H1 (cell line): Measurements from ENCODE around the gene CTLA4.

Source experiments
- CHD1 ChIP-seq: IDR thresholded peaks from 2 replicates; pipeline ENCODE4 v1.6.1; 2012; ENCODE audit warnings: low read depth, low read length, improper control_type of control experiment
- CHD2 ChIP-seq: IDR thresholded peaks from 2 replicates; pipeline ENCODE4 v1.6.1; 2012; ENCODE audit warnings: low read length, improper control_type of control experiment
- EP300 ChIP-seq, 2 experiments: IDR thresholded peaks; 1 replicate in 1 of 2; 2 replicates in 1 of 2; pipeline ENCODE4 v1.6.1; 2011 to 2012; ENCODE audit warnings: low read depth in 2 of 2, low read length in 2 of 2, mild to moderate bottlenecking in 2 of 2, borderline replicate concordance in 1 of 2, inconsistent platforms in 1 of 2, moderate library complexity in 1 of 2
- JUN ChIP-seq: IDR thresholded peaks from 2 replicates; pipeline ENCODE4 v1.6.1; 2011; ENCODE audit warnings: low read depth, mild to moderate bottlenecking, improper control_type of control experiment, low read length
- JUND ChIP-seq: IDR thresholded peaks from 2 replicates; pipeline ENCODE4 v1.6.1; 2011; ENCODE audit warnings: mild to moderate bottlenecking, improper control_type of control experiment, low read length
- RXRA ChIP-seq: IDR thresholded peaks from 2 replicates; pipeline ENCODE4 v1.6.1; 2011; ENCODE audit warnings: low read depth, mild to moderate bottlenecking, low read length, moderate library complexity; ENCODE audit not compliant: insufficient read depth
- SIN3A ChIP-seq, 2 experiments: IDR thresholded peaks in 1 of 2; conservative IDR thresholded peaks in 1 of 2; 2 replicates each; pipeline ENCODE4 v1.6.1; 2011 to 2012; ENCODE audit warnings: low read length in 2 of 2, improper control_type of control experiment in 1 of 2, low read depth in 1 of 2, mild to moderate bottlenecking in 1 of 2
- SIRT6 ChIP-seq: IDR thresholded peaks from one replicate; pipeline ENCODE4 v1.7.1; 2012; ENCODE audit warnings: low read length, inconsistent platforms
- SRF ChIP-seq: IDR thresholded peaks from 2 replicates; pipeline ENCODE4 v1.6.1; 2011; ENCODE audit warnings: mild to moderate bottlenecking, low read depth, low read length, moderate library complexity
- ZNF274 ChIP-seq: IDR thresholded peaks from 2 replicates; pipeline ENCODE4 v1.7.0; 2012; ENCODE audit warnings: low read length, borderline replicate concordance; ENCODE audit errors: extremely low read depth
- TF ChIP-seq, protein P1 (sequence below), 3 experiments: IDR thresholded peaks; 1 replicate in 2 of 3; 2 replicates in 1 of 3; pipeline versions ENCODE4 v1.5.1 to v1.6.1; 2011; ENCODE audit warnings: low read length in 3 of 3, mild to moderate bottlenecking in 3 of 3, inconsistent platforms in 2 of 3, low read depth in 1 of 3, moderate library complexity in 1 of 3; ENCODE audit not compliant: insufficient read depth in 1 of 3; ENCODE audit errors: control extremely low read depth in 1 of 3
- TF ChIP-seq, protein P2 (sequence below): IDR thresholded peaks from 2 replicates; pipeline ENCODE4 v1.6.1; 2012; ENCODE audit warnings: inconsistent platforms

- TF ChIP-seq SIN3A (conservative IDR thresholded peaks at IDR 0.05 in 1 of 2, IDR thresholded peaks at IDR 0.05 in 1 of 2; ENCODE audit: low read depth in 1 of 2, low read length in 2 of 2) (no peak), SRF (no peak), RXRA (no peak), JUND (no peak), SIRT6 (no peak), EP300 (IDR thresholded peaks at IDR 0.05; ENCODE audit: borderline replicate concordance in 1 of 2, low read depth in 2 of 2, low read length in 2 of 2) (no peak), ZNF274 (no peak), CHD1 (no peak), JUN (no peak), CHD2 (no peak)
- TF ChIP-seq, protein P1, sequence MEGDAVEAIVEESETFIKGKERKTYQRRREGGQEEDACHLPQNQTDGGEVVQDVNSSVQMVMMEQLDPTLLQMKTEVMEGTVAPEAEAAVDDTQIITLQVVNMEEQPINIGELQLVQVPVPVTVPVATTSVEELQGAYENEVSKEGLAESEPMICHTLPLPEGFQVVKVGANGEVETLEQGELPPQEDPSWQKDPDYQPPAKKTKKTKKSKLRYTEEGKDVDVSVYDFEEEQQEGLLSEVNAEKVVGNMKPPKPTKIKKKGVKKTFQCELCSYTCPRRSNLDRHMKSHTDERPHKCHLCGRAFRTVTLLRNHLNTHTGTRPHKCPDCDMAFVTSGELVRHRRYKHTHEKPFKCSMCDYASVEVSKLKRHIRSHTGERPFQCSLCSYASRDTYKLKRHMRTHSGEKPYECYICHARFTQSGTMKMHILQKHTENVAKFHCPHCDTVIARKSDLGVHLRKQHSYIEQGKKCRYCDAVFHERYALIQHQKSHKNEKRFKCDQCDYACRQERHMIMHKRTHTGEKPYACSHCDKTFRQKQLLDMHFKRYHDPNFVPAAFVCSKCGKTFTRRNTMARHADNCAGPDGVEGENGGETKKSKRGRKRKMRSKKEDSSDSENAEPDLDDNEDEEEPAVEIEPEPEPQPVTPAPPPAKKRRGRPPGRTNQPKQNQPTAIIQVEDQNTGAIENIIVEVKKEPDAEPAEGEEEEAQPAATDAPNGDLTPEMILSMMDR (IDR thresholded peaks at IDR 0.05; ENCODE audit: control extremely low read depth in 1 of 3, insufficient read depth in 1 of 3, low read depth in 1 of 3, low read length in 3 of 3) = no peak
- TF ChIP-seq, protein P2, sequence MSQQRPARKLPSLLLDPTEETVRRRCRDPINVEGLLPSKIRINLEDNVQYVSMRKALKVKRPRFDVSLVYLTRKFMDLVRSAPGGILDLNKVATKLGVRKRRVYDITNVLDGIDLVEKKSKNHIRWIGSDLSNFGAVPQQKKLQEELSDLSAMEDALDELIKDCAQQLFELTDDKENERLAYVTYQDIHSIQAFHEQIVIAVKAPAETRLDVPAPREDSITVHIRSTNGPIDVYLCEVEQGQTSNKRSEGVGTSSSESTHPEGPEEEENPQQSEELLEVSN = no peak
These were observed 6.5 kb downstream of the CTLA4 start for GRCh38 chr2:203873921-203874631.
